ENCODE data around the gene PRSS3. TPM values are rescaled to one million over a fixed set of nuclear protein-coding genes. Genes with fewer than 3 reads are reported as not detected.
"Not testable (repeated sequence)": the region's sequence is repeated elsewhere in the genome, so short reads cannot be mapped to it uniquely, and the experiment has no call there.

The PRSS3 gene
- under 1 TPM in 1 of 2 donors, not detected in 1; 1.00 TPM for total RNA-seq
- long read RNA-seq, donor 1, result 0 reads
- long read RNA-seq, donor 2, partial matches to known transcripts, result 0 of 1 reads
- long read RNA-seq, donor 2, other reads (novel, unspliced or antisense), result 0 of 1 reads

DNA sequence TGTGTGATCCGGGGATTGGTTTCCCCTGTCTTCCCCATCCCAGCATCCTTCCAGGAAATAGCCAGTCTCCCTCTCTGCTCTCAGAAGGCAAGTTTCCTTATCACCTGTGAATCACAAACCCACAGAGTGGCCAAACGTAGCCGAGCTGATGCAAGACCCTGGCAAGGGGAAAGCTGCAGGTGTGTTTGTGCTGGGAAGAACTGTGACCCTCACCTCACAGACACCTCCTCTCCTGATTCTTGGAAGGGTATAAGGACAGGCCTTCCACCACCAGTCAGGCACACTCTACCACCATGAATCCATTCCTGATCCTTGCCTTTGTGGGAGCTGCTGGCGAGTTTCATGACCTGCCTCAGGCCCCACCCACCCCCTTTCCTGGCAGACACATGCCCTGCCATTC is at the start of gene PRSS3:
Gene PRSS3, plus strand, starts transcription at position 281 of the 400 bp plus-strand sequence. Its CDS starts 13 bp downstream, at position 294.
- DNase-seq (ENCODE audit: low spot score), result no peak
- intact Hi-C loops (cut with DNase I), result no loop called here

DNA sequence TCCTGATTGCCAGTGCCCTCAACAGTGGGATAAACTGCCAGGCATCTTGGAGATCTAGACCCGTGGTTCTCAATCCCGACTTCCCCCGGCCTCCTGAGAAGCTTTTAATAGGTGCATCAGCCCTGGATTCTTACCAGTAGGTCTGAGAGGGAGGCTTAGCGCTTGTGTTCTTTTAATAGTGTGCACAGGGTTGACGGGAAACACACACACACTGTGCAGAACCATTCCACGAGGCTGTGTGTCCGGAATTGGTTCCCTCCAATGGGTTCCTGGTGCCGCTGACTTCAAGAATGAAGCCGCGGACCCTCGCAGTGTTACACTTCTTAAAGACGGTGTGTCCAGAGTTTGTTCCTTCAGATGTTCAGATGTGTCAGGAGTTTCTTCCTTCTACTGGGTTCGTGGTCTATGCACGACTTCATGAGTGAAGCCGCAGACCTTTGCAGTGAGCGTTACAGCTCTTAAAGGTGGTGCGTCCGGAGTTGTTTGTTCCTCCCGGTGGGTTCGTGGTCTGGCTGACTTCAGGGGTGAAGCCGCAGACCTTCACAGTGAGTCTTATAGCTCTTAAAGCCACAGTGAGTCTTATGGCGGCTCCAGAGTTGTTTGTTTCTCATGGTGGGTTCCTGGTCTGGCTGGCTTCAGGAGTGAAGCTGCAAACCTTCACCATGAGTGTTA is 46.6 kb upstream of the PRSS3 start:
- intact Hi-C loops (cut with DNase I), result no loop called here
- DNase-seq (ENCODE audit: low spot score), result no peak

DNA sequence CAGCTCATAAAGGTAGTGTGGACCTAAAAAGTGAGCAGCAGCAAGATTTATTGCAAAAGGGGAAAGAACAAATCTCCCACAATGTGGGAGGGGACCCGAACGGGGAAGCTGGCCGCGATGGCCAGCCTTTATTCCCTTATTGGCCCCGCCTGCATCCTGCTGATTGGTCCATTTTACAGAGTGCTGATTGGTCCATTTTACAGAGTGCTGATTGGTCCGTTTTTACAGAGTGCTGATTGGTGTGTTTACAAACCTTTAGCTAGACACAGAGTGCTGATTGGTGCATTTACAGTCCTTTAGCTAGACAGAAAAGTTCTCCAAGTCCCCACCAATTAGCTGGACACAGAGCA is 46.1 kb upstream of the PRSS3 start:
- DNase-seq (ENCODE audit: low spot score); intact Hi-C loops (cut with DNase I): not testable (repeated sequence)

DNA sequence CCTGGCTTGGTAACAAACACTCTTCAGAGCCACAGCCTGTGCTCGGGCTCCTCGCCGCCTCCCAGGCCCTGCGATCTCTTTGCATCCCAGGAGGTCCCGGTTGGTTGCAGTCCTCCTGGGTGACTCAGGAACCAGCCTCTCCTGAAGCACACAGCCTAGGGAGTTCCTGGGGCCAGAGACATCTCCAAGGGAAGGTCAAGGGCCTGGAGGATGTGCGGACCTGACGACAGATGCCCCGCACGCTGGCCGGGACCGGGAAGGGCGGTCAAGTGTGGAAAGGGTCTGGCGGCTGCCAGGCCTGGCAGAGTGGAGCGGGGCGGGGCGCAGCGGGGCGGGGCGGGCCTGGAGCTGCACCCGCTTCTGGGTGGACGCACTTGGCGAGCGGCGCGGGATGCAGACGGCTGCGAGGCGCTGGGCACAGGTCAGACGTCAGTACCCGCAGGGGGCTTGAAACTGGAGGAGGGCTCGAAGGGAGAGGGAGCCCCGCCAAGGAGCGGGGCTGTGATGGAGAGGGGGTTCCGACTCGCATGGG is 45.0 kb upstream of the PRSS3 start:
- intact Hi-C loops (cut with DNase I), result no loop called here

DNA sequence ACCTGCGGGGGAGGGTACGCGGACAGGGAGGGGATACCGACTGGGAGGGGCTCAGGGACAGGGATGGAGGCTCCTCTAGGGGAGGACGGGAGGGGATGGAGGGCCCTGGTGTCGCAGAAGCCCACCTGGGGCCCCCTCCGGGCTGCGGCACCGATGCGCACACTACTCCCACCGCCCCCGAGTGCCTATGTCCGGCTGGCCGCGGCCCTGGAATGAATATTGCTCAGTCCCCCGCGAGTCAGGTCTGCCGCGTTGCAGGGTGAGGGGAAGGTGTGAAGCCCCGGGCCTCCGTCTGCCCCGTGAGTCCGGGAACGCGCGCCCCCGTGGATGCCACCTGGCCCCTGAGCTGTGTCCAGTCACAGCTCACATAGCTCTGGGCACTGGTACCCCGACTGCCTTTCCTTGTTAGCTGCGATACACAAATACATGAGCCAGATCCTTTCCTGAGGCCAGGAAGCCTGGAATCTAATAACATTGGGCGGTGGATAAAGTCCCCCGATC is 44.5 kb upstream of the PRSS3 start:
- no peak for DNase-seq (ENCODE audit: low spot score)
- intact Hi-C loops (cut with DNase I), result no loop called here

More for the DNA sequence above, 45.0 kb upstream of the PRSS3 start:
- DNase-seq (ENCODE audit: low spot score), result no peak

DNA sequence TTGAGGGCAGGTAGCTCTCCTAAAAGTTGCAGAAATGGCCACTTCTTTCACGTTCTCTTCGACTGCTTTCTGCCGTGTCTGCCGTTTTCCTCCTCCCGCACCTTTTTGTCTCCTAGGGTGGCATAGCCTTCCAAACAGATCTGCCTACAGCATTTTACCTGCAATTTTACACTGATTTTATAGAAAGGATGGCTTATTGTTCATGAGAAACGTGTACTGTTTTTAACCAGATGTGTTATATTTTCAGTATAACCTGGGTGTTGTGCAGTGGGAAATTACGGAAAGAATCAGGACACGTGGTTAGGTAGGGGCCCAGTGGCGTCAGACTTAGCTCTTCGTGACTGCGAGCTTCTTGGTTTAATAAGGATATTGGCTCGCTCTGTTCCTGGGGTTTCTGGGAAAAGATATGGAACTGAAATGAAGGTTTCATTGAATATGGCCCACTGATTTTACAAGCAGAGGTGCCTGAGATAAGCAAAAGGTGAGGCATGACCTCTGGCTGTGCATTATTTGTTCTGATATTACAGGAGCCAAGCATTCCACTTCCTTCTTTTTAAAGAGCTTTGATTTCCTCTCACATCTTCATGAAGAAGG is 43.7 kb upstream of the PRSS3 start:
- DNase-seq (ENCODE audit: low spot score), result no peak
- intact Hi-C loops (cut with DNase I), result no loop called here

DNA sequence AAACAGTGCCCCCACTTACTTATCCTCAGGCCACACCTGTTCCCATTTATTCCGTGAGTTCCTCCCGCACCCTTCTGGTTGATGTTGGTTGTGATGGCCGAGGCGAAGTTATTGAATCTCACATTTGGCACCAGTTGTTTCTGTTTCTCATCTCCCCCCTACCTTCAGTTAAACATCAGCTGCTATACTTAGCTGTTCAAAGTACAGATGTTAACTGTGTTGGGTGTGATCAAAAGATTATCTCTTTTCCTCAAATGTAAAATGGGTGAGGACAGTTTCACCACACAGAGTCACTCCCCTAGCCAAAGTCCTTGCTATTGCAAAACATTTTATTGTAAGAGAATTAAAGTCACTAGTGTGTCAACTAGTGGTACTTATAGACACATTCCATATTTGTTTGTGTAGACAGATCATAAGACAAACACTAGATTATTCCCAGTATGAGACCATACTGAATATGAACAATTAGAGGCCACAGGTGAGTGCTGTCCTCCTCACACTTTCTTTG is 43.2 kb upstream of the PRSS3 start:
- no peak for DNase-seq (ENCODE audit: low spot score)
- intact Hi-C loops (cut with DNase I), result no loop called here

DNA sequence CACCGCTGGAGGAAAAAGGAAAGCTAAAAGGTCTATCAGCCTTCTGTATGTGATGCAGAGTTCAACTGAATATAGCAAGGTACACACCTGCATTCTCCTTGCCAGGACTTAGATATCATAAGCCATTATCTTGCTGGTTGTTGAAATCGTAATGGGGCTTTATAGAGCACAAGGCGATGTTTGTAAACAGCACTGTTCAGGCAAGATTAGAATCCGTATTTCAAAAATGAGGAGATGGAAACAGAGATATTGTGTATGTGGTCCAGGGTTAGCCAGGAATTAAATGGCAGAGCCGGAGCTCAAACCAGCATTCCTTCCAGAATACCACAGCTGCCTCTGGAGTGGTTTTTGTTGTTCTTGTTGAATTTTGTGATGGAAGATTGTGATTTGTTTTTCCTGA is 42.6 kb upstream of the PRSS3 start:
- DNase-seq (ENCODE audit: low spot score), result not testable (repeated sequence)

DNA sequence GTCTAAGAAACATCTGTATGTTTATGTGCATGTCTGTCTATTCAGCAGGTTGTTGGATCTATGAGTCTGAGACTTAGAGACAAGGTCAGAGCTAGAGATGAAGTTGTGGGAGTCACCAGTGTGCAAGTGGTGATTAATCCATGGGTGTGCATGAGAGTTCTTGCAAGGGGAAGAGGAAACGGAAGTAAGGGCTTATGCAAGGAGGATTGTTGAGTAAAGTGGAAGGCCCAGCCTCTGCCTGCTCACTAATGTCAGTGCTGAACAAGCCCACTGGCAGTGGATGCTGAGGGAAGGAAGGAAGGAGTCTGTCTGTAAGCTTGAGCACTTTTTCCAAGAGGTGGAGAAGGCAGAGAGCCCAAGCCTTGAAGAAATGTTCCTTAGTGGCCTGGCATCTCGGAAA is 35.7 kb upstream of the PRSS3 start:
- DNase-seq (ENCODE audit: low spot score); intact Hi-C loops (cut with DNase I): not testable (repeated sequence)

More for the DNA sequence above, 42.6 kb upstream of the PRSS3 start:
- intact Hi-C loops (cut with DNase I), result not testable (repeated sequence)

DNA sequence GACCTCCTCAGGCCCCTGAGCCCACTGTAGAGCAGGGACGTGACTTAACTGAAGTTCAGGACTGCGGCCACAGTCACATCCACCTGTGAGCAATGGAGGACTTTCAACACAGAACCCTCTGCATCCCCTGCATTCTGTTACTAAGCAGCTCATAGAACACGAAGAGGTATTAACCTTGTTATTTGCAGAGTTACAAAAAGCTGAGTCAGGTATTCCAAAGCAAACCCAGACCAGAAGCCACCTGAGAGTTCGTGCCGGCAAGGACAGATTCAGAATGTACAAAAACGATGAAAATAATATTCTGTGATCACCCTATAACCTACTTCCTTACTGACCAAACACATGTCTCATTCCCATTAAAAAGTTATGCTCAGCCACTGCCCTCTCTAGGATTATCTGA is 33.0 kb upstream of the PRSS3 start:
- intact Hi-C loops (cut with DNase I), result no loop called here
- no peak for DNase-seq (ENCODE audit: low spot score)

DNA sequence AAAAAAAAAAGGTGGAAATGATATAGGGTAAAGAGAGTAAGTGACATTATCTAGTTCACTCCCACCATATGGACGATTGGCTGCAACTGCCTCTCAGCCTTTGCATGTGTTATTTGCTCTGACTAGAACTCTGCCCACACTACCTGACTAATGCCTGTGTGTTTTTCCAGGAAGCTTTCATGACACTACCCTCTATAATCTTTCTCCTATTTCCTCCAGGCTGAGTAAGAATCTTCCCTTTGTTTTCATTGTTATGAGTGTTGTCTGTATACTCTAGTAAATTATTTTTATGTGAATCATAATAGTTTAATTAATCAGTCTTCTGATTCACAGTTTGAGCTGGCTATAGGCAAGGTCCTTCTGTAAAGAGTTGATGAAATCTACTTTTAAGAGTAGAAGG is 31.7 kb upstream of the PRSS3 start:
- DNase-seq (ENCODE audit: low spot score); intact Hi-C loops (cut with DNase I): not testable (repeated sequence)

DNA sequence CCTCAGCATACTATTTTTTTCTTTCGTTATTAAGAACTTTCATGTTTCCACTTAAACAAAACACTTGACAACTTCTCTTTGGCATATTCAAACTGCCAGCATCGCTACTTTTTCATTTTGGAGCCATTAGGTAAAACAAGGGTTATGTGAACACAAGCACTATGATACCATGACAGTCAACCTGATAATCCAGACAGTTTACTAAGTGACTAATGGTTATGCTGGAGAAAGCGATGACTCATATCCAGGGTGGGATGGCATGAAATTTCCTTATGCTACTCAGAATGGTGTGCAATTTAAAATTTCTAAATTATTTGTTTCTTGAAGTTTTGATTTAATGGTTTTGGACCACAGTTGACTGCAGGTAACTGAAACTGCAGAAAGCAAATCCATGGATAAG is 29.9 kb upstream of the PRSS3 start:
- DNase-seq (ENCODE audit: low spot score), result no peak
- intact Hi-C loops (cut with DNase I), result no loop called here

DNA sequence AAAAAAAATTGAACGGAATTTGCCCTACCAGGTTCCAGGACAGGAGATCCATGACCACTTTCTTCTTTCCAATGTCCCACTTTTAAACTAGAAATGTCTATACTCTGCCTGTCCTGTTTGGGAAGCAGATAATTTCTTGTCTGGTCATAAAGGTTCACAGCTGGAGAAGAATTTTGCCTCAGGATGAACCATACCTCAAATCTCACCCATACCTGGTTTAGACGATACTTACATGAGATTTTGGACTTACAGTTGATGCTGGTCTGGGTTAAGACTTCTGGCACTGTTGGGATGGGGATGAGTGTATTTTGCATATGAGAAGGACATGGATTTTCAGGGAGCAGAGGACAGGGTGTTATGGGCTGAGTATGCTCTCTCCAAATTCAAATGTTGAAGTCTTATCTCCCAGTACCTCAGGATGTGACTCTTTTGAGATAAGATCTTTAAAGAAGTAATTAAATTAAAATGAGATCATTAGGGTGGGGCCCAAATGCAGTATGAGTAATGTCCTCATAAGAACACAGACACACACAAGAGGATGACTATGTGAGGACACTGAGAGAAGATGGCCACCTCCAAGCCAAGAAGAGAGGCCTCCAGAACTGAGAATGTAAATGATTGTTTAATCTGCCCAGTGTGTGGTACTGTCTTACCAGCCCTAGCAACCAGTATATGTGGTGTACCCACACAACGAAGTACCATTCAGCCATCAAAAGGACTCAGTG is 25.0 kb upstream of the PRSS3 start:
- intact Hi-C loops (cut with DNase I); DNase-seq (ENCODE audit: low spot score): not testable (repeated sequence)

DNA sequence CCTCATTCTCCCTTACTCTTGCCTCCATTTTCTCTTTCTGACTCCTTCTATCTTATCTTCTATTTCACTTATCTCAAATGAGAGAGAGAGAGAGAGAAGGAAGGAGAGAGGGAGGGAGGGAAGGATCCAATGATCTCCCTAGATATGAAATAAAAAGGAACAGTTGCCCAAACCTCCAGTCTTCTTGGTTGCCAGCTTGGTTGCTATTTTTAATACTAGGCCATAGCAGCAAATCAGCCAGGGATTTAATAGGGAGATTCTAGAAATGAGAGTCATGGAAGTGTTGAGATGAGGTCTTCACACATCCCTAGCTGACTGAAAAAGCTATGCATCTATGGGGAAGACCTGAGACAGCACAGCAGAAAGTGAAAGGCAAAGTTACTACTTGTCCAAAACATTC is 22.2 kb upstream of the PRSS3 start:
- DNase-seq (ENCODE audit: low spot score); intact Hi-C loops (cut with DNase I): not testable (repeated sequence)

DNA sequence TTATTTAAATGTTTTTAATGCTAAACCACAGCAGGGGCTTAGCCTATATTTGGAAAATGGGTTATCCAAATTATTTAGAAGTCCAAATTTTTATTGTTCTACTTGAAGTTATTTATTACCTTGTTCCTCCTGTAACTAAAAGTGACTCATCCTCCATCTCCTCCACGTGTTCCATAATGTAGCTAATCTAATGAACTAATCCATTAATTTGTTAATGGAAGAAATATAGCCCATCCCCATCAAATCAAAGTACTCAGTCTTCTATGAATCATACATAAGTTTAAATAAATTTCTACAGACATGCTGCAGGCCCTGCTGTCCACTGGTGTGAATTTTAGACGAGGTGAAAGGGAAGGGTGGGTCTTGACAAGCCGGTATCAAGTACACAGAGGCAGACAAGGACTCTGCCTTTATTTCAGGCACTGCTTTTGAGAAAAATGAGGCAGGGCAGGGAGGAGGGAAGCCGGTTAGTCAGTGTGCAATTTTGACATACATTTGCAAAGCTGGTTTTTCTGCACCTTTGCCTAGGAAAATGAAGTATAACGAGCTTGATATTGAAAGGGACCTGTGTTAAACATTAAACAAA is 21.2 kb upstream of the PRSS3 start:
- intact Hi-C loops (cut with DNase I); DNase-seq (ENCODE audit: low spot score): not testable (repeated sequence)

DNA sequence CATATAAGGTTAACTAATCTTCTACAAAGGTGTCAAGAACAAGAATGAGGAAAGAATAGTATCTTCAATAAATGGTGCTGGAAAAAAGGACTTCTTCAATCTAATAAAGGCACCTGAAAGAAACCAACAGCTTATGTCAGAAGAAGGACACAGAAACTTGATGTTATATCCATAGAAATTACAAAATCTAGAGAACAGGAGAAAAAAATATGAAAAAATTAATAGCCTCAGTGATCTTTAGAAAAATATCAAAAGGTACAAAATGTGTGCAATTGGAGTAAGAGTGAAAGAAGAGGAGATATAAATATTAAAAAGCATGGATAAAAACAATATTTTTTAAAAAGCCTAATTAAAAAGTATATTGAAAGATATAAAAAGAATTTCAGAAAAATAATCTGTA is 18.8 kb upstream of the PRSS3 start:
- intact Hi-C loops (cut with DNase I), result no loop called here
- DNase-seq (ENCODE audit: low spot score), result no peak

DNA sequence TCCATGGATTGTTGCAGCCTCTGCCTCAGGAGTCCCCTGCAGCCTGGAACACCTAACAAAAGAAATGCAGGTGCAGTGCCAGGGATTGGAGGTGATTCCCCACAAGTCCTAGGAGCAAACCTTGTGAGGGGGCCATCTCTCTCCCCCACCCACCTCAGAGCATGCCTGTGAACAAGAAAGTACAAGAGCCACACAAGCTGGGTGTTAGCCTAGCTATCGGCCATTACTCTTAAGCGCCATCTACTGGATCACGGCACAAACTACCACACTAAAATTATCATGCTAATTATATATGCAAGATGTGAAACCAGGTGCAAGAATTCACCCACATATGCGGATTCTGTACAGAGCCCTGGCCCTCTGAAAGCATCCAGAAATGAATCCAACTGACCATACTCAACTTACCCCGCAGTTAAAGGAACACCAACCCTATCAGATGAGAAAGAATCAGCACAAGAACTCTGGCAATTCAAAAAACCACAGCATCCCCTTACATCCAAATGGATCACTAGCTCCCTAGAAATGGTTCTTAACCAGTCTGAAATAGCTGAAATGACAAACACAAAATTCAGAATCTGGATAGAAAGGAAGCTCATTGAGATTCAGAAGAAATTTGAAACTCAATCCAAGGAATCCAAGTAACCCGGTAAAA is 16.5 kb upstream of the PRSS3 start:
- intact Hi-C loops (cut with DNase I), result no loop called here
- no peak for DNase-seq (ENCODE audit: low spot score)

DNA sequence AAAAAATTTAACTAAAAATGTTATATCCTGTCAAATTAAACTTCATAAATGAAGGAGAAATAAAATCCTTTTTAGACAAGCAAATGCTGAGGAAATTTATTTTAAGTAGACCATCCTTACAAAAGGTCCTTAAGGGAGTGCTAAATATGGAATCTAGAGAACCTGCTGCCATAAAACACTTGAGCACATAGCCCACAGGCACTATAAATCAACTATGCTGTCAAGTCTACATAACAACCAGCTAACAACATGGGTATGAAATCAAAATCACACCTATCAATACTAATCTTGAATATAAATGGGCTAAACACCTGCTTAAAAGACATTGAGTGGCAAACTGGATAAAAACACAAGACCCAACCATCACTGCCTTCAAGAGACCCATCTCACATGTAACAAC is 15.1 kb upstream of the PRSS3 start:
- intact Hi-C loops (cut with DNase I), result no loop called here
- no peak for DNase-seq (ENCODE audit: low spot score)

DNA sequence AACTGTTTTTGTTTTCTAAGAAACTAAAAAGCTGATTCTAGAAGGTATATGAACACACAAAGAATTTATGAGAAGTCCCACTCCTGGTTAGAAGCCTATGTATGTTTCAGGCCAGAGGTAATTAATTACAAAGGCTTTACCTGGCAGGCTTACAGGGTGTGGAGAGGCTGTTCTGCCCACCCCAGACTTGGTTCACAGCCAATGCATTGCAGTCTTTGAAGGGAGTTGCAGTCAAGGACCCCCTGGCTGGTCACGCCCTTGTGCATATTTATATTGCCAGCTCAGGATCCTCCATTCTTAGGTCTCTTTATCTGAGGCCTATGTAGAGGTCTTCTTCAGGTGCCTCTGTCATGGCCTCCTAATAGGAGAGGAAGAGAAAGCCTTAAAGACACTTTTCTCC is 13.6 kb upstream of the PRSS3 start:
- intact Hi-C loops (cut with DNase I), result no loop called here
- no peak for DNase-seq (ENCODE audit: low spot score)
